Measurements from ENCODE around the gene LEMD2.

DNA sequence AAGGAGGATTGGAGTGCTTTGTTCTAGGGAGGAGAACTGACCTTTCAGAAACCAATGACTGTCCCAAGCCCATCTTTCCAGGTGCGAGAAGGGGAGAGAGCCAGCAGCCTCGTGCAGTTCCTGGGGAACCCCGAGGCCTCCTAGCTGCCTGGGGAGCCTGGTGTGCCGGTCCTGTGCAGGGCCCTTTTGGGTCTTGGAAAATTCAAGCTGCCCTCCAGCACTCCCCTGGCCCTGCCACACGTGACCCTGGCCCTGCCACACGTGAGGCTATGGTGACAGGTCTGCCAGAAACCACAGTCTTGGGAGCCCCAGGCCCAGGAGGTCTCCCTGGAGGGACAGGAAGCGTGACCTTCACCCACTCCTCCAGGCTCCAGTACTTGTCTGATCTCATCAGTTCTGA lies 57.9 kb downstream of the LEMD2 start:
- TF ChIP-seq GATA2 (IDR thresholded peaks at IDR 0.05; ENCODE audit: low read depth, low read length) (no peak), GATA3 (IDR thresholded peaks at IDR 0.05; ENCODE audit: low read depth, low read length) (no peak)

Measured in SH-SY5Y (cell line).